ENCODE measurements around the gene GH1.
"Not testable (repeated sequence)": the region's sequence is repeated elsewhere in the genome, so short reads cannot be mapped to it uniquely, and the experiment has no call there.

Gene GH1

GRCh38 chr17:63869491-63870291 is 48.9 kb downstream of the GH1 start:
- not testable (repeated sequence) for H3K4me3 ChIP-seq (ENCODE audit: low read depth, low read length)
